A673 (cell line): ENCODE data around the gene OR6C68. TPM values are rescaled to one million over a fixed set of nuclear protein-coding genes. Genes with fewer than 3 reads are reported as not detected.

ENCODE experiments used
- BruUV-seq: library from RNA; stranded (reverse); fragments of 400-500 nt; replicated peaks from 2 replicates; lab custom pipeline; 2021; lab: Mats Ljungman, UMichigan
- CTCF ChIA-PET: fragments of 300-600 bp; sonication (Branson Sonifier 250); formaldehyde crosslinking; loops from one replicate; lab custom pipeline; 2022; ENCODE audit warnings: antibody characterized with exemption; lab: Charles Lee
- POLR2A ChIA-PET: fragments of 300-600 bp; sonication (Branson Sonifier 250); formaldehyde crosslinking; loops from one replicate; lab custom pipeline; 2022; ENCODE audit warnings: antibody characterized with exemption; ENCODE audit not compliant: low non-redundant PET; lab: Charles Lee
- DNase-seq: peaks from one replicate; pipeline ENCODE4 v3.0.0-alpha.2; 2015; ENCODE audit warnings: low spot score
- H3K27ac ChIP-seq: fragments of 200-600 bp; sonication (generic); 2 replicates; pipeline ENCODE4 v1.5.1; 2016; ENCODE audit warnings: mixed run types, low read depth, mild to moderate bottlenecking, mixed read lengths, antibody characterized with exemption, low read length; ENCODE audit not compliant: poor library complexity, severe bottlenecking
- H3K27me3 ChIP-seq: fragments of 200-600 bp; sonication (generic); replicated peaks from 2 replicates; pipeline ENCODE4 v1.6.1; 2017; ENCODE audit warnings: mixed run types, low read depth, mild to moderate bottlenecking, mixed read lengths, antibody characterized with exemption, low read length; ENCODE audit not compliant: insufficient read depth, poor library complexity
- H3K36me3 ChIP-seq: fragments of 200-600 bp; sonication (generic); 2 replicates; pipeline ENCODE4 v1.6.1; 2016; ENCODE audit warnings: mixed run types, mild to moderate bottlenecking, mixed read lengths, antibody characterized with exemption, low read length; ENCODE audit not compliant: insufficient read depth, poor library complexity, severe bottlenecking
- H3K4me1 ChIP-seq: fragments of 200-600 bp; sonication (generic); 2 replicates; pipeline ENCODE4 v1.6.1; 2017; ENCODE audit warnings: mixed run types, mild to moderate bottlenecking, mixed read lengths, antibody characterized with exemption, low read length; ENCODE audit not compliant: insufficient read depth, poor library complexity, severe bottlenecking
- H3K4me3 ChIP-seq: fragments of 200-600 bp; sonication (generic); 2 replicates; pipeline ENCODE4 v1.5.1; 2016; ENCODE audit warnings: low read depth, mixed run types, mild to moderate bottlenecking, mixed read lengths, low read length; ENCODE audit not compliant: poor library complexity, severe bottlenecking
- H3K9me3 ChIP-seq: fragments of 200-600 bp; sonication (generic); 2 replicates; pipeline ENCODE4 v1.6.1; 2016; ENCODE audit warnings: mixed run types, low read depth, mild to moderate bottlenecking, mixed read lengths, antibody characterized with exemption, low read length; ENCODE audit not compliant: poor library complexity, severe bottlenecking
- CTCF ChIP-seq: fragments of 300-800, 200-600 bp; sonication (generic); conservative IDR thresholded peaks from 2 replicates; pipeline ENCODE4 v1.5.1; 2017; ENCODE audit warnings: low read depth, mild to moderate bottlenecking, antibody characterized with exemption, low read length, moderate library complexity, mixed read lengths
- EZH2 ChIP-seq: fragments of 200-600 bp; sonication (generic); IDR thresholded peaks from 2 replicates; pipeline ENCODE4 v1.6.1; 2017; ENCODE audit warnings: borderline replicate concordance, low read depth, mild to moderate bottlenecking, mixed read lengths, antibody characterized with exemption, low read length; ENCODE audit not compliant: poor library complexity, severe bottlenecking
- intact Hi-C: fragments of 100-400 bp; cut with micrococcal nuclease; formaldehyde crosslinking; loops from one replicate; pipeline ENCODE4 v1.10.0; 2022; ENCODE audit not compliant: unreplicated experiment
- total RNA-seq: library from RNA; stranded (reverse); gene quantifications from 2 replicates; pipeline ENCODE4 v1.2.3, GENCODE V29; 2021

Gene OR6C68
- total RNA-seq, 1 experiment from 2014 or later: not detected

GRCh38 chr12:55515696-55516095 is 23.5 kb downstream of the OR6C68 start:
- no TSS peak for BruUV-seq
- Histone ChIP-seq H3K9me3 (no peaks in the 10 kb centered on the region), H3K36me3 (no peaks in the 10 kb centered on the region), H3K4me1 (no peaks in the 10 kb centered on the region), H3K4me3 (no peak overlapping the region), H3K27me3 (no peaks in the 10 kb centered on the region), H3K27ac (no peak overlapping the region)
- POLR2A ChIA-PET: no interaction called here
- no peak for DNase-seq
- no peak for TF ChIP-seq EZH2
- intact Hi-C loops: no loop called here
- CTCF ChIA-PET: no interaction called here

GRCh38 chr12:55516391-55516790 is 24.2 kb downstream of the OR6C68 start:
- intact Hi-C loops: no loop called here
- no peak overlapping the region for H3K4me3 ChIP-seq
- CTCF ChIA-PET: no interaction called here
- POLR2A ChIA-PET: no interaction called here
- no peaks in the 10 kb centered on the region for H3K9me3 ChIP-seq
- no peaks in the 10 kb centered on the region for H3K27me3 ChIP-seq
- TF ChIP-seq EZH2 (no peak), CTCF (no peak)
- H3K36me3 ChIP-seq: no peaks in the 10 kb centered on the region
- DNase-seq: no peak
- H3K27ac ChIP-seq: no peak overlapping the region
- no TSS peak for BruUV-seq
- no peaks in the 10 kb centered on the region for H3K4me1 ChIP-seq

Other genes with a start within 250 kb of the OR6C68 start
- gene OR6C74, start 247.8 kb upstream of the OR6C68 start, total RNA-seq: not detected in 2 replicates
- gene OR6C6, start 195.8 kb upstream of the OR6C68 start, total RNA-seq: not detected in 2 replicates
- not detected in 2 replicates for gene OR6C1, start 178.0 kb upstream of the OR6C68 start, total RNA-seq
- gene OR6C3, start 161.6 kb upstream of the OR6C68 start, total RNA-seq: not detected in 2 replicates
- not detected in 2 replicates for gene OR6C75, start 129.4 kb upstream of the OR6C68 start, total RNA-seq
- gene OR6C65, start 91.8 kb upstream of the OR6C68 start, total RNA-seq: not detected in 2 replicates
- not detected in 2 replicates for gene OR6C76, start 66.1 kb upstream of the OR6C68 start, total RNA-seq
- not detected in 2 replicates for gene OR6C2, start 48.3 kb upstream of the OR6C68 start, total RNA-seq
- gene OR6C70, start 22.2 kb upstream of the OR6C68 start, total RNA-seq: not detected in 2 replicates
- not detected in 2 replicates for gene OR6C4, start 57.2 kb downstream of the OR6C68 start, total RNA-seq
- not detected in 2 replicates for gene OR2AP1, start 80.1 kb downstream of the OR6C68 start, total RNA-seq
- gene OR10P1, start 144.5 kb downstream of the OR6C68 start, total RNA-seq: not detected in 2 replicates
- 14.7 and 21.4 TPM in 2 replicates for gene ITGA7, start 215.5 kb downstream of the OR6C68 start, total RNA-seq
- 76.0 and 86.3 TPM in 2 replicates for gene BLOC1S1, start 223.7 kb downstream of the OR6C68 start, total RNA-seq
- gene RDH5, start 228.0 kb downstream of the OR6C68 start, total RNA-seq: 6.7 and 9.7 TPM in 2 replicates
- 367 and 371 TPM in 2 replicates for gene CD63, start 236.6 kb downstream of the OR6C68 start, total RNA-seq